PC-3 (cell line): ENCODE data around the gene CFAP410. TPM values are rescaled to one million over a fixed set of nuclear protein-coding genes. Genes with fewer than 3 reads are reported as not detected.

Experiments used
- ATAC-seq: fragments of 200-7000 bp; cut with Tn5 transposase; 2 replicates; pipeline ENCODE4 v1.9.1; 2020; ENCODE audit warnings: mild to moderate bottlenecking, moderate library complexity
- BruUV-seq: library from RNA; stranded (reverse); fragments of 400-500 nt; replicated peaks from 2 replicates; lab custom pipeline; 2021; lab: Mats Ljungman, UMichigan
- CTCF ChIA-PET: fragments of 300-600 bp; sonication (Branson Sonifier 250); formaldehyde crosslinking; loops from one replicate; lab custom pipeline; 2022; ENCODE audit warnings: antibody characterized with exemption; lab: Charles Lee
- POLR2A ChIA-PET: fragments of 300-600 bp; sonication (Branson Sonifier 250); formaldehyde crosslinking; loops from one replicate; lab custom pipeline; 2022; ENCODE audit warnings: antibody characterized with exemption; ENCODE audit not compliant: unreplicated experiment; lab: Charles Lee
- DNase-seq: peaks from one replicate; pipeline ENCODE4 v3.0.0-alpha.2; 2015
- H2AFZ ChIP-seq: fragments of 300-600 bp; sonication (generic); 2 replicates; pipeline ENCODE4 v1.6.0; 2016; ENCODE audit warnings: antibody characterized with exemption, low read length
- H3F3A ChIP-seq: fragments of 300-600 bp; sonication (generic); one replicate; pipeline ENCODE4 v1.6.0; 2017; ENCODE audit warnings: antibody characterized with exemption, low read length, control low read depth, mild to moderate bottlenecking; ENCODE audit not compliant: unreplicated experiment
- H3K27ac ChIP-seq: fragments of 300-600 bp; sonication (generic); 2 replicates; pipeline ENCODE4 v1.5.1; 2016; ENCODE audit warnings: mild to moderate bottlenecking, low read length
- H3K27me3 ChIP-seq: fragments of 300-600 bp; sonication (generic); 2 replicates; pipeline ENCODE4 v1.6.1; 2016; ENCODE audit warnings: low read length, mixed read lengths
- H3K36me3 ChIP-seq: fragments of 300-600 bp; sonication (generic); 2 replicates; pipeline ENCODE4 v1.6.1; 2016; ENCODE audit warnings: low read depth, mixed run types, low read length, mixed read lengths
- H3K4me1 ChIP-seq: fragments of 300-600 bp; sonication (generic); 2 replicates; pipeline ENCODE4 v1.5.1; 2016; ENCODE audit warnings: low read length; ENCODE audit not compliant: insufficient read depth
- H3K4me2 ChIP-seq: fragments of 300-600 bp; sonication (generic); 2 replicates; pipeline ENCODE4 v1.6.0; 2016; ENCODE audit warnings: low read length
- H3K4me3 ChIP-seq: fragments of 300-600 bp; sonication (generic); 2 replicates; pipeline ENCODE4 v1.5.1; 2016; ENCODE audit warnings: mild to moderate bottlenecking, low read length, mixed read lengths
- H3K79me2 ChIP-seq: fragments of 300-600 bp; sonication (generic); 2 replicates; pipeline ENCODE4 v1.6.1; 2017; ENCODE audit warnings: low read length, mixed read lengths
- H3K9ac ChIP-seq: fragments of 300-600 bp; sonication (generic); 2 replicates; pipeline ENCODE4 v1.6.0; 2016; ENCODE audit warnings: mild to moderate bottlenecking, low read length
- H3K9me2 ChIP-seq: fragments of 300-600 bp; sonication (generic); replicated peaks from 2 replicates; pipeline ENCODE4 v1.6.1; 2016; ENCODE audit warnings: mixed run types, low read length, mixed read lengths
- H3K9me3 ChIP-seq: fragments of 300-600 bp; sonication (generic); 2 replicates; pipeline ENCODE4 v1.6.1; 2016; ENCODE audit warnings: low read length, mixed read lengths
- H4K20me1 ChIP-seq: fragments of 300-600 bp; sonication (generic); 2 replicates; pipeline ENCODE4 v1.6.1; 2016; ENCODE audit warnings: low read length, mixed read lengths
- EZH2 ChIP-seq: fragments of 300-600 bp; sonication (generic); IDR thresholded peaks from one replicate; pipeline ENCODE4 v1.6.1; 2017; ENCODE audit warnings: antibody characterized with exemption, mild to moderate bottlenecking, low read length; ENCODE audit not compliant: unreplicated experiment
- EZH2phosphoT487 ChIP-seq: fragments of 300-600 bp; sonication (generic); IDR thresholded peaks from 2 replicates; pipeline ENCODE4 v1.6.1; 2018; ENCODE audit warnings: mild to moderate bottlenecking, antibody characterized with exemption, low read length, borderline replicate concordance
- intact Hi-C: fragments of 100-400 bp; cut with micrococcal nuclease; formaldehyde crosslinking; loops from 2 replicates; pipeline ENCODE4 v1.9.0; 2023
- total RNA-seq: library from RNA; depleted of rRNA; stranded (reverse); fragments of >200 nt; gene quantifications from 2 replicates; pipeline ENCODE4 v1.2.3, GENCODE V29; 2014
- TF ChIP-seq, protein P1 (sequence below): fragments of 300-600 bp; sonication (generic); conservative IDR thresholded peaks from 2 replicates; pipeline ENCODE4 v1.5.1; 2017; ENCODE audit warnings: antibody characterized with exemption, low read depth, mild to moderate bottlenecking, low read length

The CFAP410 gene
- total RNA-seq, 1 experiment from 2014 or later: 18.4 TPM

DNA sequence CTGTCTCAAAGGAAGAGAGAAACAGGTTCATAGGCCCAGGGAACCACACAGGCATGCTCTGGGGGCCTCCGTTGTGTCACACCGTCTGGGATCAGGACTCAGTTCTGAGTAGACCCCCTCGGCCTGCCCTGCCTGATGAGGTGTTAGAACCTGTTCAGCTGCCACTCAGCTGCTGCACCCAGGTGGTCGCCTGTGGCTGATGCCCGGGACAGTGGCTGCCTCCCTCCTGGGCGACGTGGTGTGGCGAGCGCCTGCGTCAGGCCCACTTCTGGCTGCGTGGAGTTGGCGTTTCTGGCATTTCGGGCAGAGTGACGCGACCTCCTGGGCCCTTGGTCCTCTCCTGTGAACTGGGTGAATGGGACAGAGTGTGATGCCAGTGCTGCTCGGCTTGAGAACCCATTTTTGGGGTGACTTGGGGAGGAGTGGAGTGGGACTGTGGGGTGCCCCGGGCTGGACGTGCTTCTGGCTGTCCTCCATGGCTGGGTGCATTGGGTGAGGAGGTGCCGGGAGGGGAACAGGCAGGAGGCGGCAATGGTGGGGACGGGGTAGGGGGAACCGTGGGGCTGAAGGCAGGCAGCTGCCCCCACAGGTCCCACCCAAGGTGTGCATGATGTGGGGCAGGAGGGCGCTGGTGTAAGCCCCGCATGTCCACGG, 10.8 kb downstream of the CFAP410 start:
- Histone ChIP-seq H3K36me3 (peaks cover 8% of the 10 kb centered on the region), H2AFZ (no peak overlapping the region), H3K9me3 (no peaks in the 10 kb centered on the region), H3K4me1 (no peaks in the 10 kb centered on the region), H3K9ac (no peak overlapping the region), H3K27ac (no peak overlapping the region), H3K9me2 (no peaks in the 10 kb centered on the region), H3K4me2 (no peak overlapping the region), H3F3A (no peaks in the 10 kb centered on the region), H3K79me2 (no peaks in the 10 kb centered on the region), H4K20me1 (no peaks in the 10 kb centered on the region), H3K27me3 (no peaks in the 10 kb centered on the region), H3K4me3 (no peak overlapping the region)
- CTCF ChIA-PET: no interaction called here
- intact Hi-C loops: no loop called here
- no TSS peak for BruUV-seq
- POLR2A ChIA-PET: no interaction called here
- DNase-seq (no peak), ATAC-seq (no peak)
- TF ChIP-seq, protein P1, sequence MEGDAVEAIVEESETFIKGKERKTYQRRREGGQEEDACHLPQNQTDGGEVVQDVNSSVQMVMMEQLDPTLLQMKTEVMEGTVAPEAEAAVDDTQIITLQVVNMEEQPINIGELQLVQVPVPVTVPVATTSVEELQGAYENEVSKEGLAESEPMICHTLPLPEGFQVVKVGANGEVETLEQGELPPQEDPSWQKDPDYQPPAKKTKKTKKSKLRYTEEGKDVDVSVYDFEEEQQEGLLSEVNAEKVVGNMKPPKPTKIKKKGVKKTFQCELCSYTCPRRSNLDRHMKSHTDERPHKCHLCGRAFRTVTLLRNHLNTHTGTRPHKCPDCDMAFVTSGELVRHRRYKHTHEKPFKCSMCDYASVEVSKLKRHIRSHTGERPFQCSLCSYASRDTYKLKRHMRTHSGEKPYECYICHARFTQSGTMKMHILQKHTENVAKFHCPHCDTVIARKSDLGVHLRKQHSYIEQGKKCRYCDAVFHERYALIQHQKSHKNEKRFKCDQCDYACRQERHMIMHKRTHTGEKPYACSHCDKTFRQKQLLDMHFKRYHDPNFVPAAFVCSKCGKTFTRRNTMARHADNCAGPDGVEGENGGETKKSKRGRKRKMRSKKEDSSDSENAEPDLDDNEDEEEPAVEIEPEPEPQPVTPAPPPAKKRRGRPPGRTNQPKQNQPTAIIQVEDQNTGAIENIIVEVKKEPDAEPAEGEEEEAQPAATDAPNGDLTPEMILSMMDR: no peak
- TF ChIP-seq EZH2phosphoT487: no peak
- TF ChIP-seq EZH2: no peak

DNA sequence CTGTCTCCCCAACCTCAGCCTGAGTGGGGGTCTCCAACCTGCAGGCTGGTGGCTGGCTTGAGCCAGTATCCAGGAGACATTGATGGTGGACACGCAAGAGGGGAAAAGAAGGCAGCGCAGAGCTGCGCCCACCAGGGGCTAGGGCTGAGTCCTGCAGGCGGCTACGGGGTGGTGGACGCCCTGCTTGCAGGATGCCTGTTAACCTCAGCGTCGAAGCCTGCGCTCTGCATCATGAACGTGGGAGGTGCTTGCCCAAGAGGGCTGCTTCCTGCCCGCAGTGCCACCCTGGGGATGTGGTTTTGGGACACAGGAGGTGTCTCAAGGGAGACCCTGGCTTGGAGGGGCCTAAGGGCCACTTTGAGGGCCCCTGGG, 11.6 kb downstream of the CFAP410 start:
- ATAC-seq: no peak
- BruUV-seq: no TSS peak
- Histone ChIP-seq H3K79me2 (no peaks in the 10 kb centered on the region), H3K36me3 (peaks cover 8% of the 10 kb centered on the region), H3K27ac (no peak overlapping the region), H3K4me2 (no peak overlapping the region), H3K4me3 (no peak overlapping the region), H2AFZ (no peak overlapping the region), H3F3A (no peaks in the 10 kb centered on the region), H3K4me1 (no peaks in the 10 kb centered on the region), H4K20me1 (no peaks in the 10 kb centered on the region), H3K9me2 (no peaks in the 10 kb centered on the region), H3K9me3 (no peaks in the 10 kb centered on the region), H3K27me3 (no peaks in the 10 kb centered on the region), H3K9ac (no peak overlapping the region)
- no peak for DNase-seq
- CTCF ChIA-PET: no interaction called here
- TF ChIP-seq EZH2 (no peak), EZH2phosphoT487 (no peak)
- TF ChIP-seq, protein P1: no peak
- intact Hi-C loops: no loop called here
- POLR2A ChIA-PET: no interaction called here
